Effector CD4-positive, alpha-beta T cell (primary cell): ENCODE results near the gene ZNF366.

Experiments used
- DNase-seq: peaks from one replicate; pipeline ENCODE4 v3.0.0-alpha.2; 2020

ZNF366 gene

GRCh38 chr5:72489536-72489935, 17.7 kb downstream of the ZNF366 start:
- no peak for DNase-seq

DNA sequence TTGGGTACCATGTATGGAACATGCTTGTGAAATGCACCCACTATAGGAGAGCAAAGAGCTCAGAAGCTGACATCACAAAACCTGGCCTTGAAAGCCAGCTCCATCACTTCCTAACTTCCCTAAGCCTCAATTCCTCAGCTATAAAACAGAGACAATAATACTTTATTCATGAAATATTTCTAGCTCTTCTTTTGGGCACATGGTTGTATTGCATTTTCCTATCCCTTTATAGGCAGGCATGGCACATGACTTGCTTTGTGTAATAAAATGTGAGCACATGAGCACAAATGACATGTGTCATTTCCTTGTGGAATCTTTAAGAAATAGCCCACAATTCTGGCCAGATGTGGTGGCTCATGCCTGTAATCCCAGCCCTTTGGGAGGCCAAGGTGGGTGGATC, 18.5 kb downstream of the ZNF366 start:
- DNase-seq, result no peak

GRCh38 chr5:72487177-72487576, 20.0 kb downstream of the ZNF366 start:
- DNase-seq, result no peak

- DNase-seq, result no peak
Measured at GRCh38 chr5:72486371-72486770, 20.8 kb downstream of the ZNF366 start.

- DNase-seq, result no peak
Measured at GRCh38 chr5:72485430-72485974, 21.7 kb downstream of the ZNF366 start.

DNA sequence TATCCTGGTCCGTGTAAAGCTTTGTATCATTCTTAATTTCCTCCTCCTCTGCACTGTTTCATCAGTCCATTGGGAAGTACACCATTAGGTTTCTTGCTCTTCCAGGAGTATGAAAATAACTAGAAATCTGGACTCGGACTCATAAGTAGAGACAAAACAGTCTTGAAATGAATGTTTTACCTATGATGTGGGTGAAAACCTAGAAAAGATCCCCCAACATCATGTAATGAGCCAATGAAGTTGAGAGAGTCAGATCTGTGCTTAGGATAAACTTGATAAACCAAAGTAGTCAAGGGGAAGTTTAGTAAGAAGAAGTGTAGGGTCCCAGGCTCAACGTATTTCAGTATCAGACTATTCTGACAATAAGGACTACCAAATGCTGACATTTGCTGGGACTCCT, 25.2 kb downstream of the ZNF366 start:
- no peak for DNase-seq

DNA sequence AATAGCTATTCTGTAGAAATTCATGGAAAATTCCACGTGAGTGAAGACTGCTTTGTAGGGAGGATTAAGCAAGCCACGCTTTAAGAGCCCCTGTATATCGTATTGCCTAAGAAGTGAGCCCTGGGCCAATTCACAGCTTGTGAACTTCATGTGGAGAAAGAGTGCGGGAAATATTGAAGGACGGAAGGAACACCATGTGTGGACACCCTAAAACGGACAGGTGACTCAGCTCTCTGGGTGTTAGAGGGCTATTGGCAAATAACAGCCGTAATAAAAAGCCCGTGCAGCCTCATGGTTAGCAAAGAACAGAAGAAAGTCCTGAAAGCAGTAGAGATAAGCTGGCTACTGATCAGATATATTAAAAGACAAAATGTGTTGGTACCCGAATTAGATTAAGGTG, 26.4 kb downstream of the ZNF366 start:
- no peak for DNase-seq

- no peak for DNase-seq
Measured at GRCh38 chr5:72479921-72480320, 27.3 kb downstream of the ZNF366 start.

DNA sequence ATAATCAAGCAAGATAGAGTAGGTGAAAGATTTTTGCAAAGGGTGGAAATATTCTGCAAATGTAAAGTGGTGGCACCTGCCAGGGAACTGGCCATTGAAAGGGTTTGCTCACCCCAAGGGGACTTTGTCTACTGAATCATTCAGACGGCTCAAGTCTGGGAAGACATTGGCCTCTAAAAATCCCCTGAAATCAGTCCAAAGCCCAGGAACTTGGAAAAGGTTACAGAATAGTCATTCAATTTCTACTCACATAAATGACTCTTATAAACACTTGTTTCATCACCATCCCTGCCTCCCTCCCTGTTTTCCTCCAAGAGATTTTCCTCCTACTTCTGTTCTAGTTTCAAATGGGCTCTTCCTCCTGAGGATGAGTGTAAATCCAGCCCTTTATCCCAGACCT, 28.5 kb downstream of the ZNF366 start:
- DNase-seq, result no peak

DNA sequence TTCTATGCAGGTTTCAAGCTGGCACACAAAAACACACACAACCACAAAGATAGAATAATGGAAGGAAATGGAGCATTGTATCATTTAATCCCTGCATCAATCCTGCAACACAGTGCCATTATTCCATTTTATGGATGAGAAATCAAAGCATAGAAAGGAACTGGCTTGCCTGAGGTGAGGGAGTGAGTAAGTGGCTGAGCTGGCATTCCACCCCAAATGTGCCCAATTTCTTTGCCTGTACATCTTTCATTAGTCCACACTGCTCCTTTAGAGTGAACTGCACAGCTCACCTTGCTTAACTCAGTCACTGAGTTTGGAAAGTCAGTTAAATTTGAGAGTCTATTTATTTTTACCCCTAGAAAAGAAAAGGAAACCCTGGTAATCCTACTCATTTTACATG, 28.9 kb downstream of the ZNF366 start:
- DNase-seq, result no peak

DNA sequence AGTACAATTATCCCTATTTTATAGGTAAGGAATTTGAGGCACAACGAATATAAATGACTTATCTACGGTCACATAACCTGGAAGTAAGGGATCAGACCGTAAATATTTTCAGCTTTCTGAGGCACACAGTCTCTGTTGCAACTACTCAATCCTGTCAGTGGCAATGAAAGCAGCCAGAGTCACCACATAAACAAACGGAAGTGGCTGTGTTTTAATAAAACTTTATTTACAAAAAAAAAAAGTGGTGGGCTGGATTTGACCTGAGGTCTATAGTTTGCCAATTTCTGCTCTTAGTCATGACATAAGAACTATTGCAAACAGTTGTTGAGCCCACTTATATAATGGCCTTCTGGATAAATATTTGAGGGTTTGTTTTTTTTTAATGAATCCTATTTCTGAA, 29.6 kb downstream of the ZNF366 start:
- no peak for DNase-seq

DNA sequence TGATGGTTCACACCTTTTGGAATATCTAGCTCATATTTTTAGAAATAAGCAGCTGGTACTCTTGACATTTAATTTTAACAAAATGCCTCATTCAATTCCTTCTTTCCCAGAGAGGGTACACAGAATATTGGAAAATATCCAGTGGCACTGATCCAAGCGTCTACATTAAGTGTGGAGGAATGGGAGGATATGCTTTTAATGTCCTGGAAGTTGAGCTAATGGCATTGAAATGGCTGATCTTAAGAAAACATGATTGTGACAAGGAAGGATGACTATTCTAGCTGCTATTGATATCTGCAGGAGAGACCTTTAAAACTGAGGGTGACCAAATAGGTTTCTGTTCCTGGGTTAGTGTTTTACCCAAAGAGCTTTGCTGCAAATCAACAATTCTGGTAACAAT, 30.0 kb downstream of the ZNF366 start:
- DNase-seq, result no peak

- DNase-seq, result no peak
Measured at GRCh38 chr5:72476721-72477120, 30.5 kb downstream of the ZNF366 start.

DNA sequence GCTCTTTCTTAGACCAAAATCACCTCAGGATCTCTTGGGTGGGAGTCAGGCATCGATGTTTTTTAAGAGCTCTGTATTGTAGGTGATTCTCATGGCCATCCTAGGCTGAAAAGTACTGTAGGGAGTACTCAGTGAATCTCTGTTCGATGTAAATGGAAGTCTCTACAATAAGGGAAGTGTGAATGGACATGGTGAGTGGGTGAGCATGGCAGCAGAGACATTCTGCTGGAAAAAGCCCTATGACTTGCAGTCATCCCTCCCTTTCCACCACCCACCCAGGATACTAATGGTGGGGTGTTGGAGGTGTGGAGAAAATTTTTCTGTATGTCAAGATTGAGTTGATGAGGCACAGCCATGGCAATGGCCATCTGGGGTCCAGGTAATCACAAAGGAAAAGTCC, 30.9 kb downstream of the ZNF366 start:
- DNase-seq, result no peak

GRCh38 chr5:72474516-72474915, 32.7 kb downstream of the ZNF366 start:
- no peak for DNase-seq

DNA sequence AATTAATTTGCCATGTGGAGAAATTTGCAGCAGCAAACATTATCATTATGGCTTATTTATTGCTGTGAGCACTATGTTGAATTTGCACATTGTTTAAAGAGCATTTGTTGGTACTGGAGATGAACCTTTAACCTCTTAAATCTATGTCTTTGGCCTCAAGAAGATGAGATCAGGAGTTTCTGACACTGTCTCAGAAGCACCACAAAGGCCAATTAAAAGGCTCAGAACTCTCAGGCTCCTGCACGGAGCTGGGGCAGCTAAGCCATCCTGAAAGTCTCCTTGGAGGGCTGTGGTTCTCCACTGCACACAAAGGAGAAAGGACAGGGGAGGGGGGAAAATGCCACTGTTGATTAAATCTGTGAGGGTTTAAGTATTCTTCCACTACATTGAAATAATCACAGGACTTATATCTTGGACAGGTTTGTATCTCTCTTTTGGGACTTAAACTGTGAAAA, 33.1 kb downstream of the ZNF366 start:
- no peak for DNase-seq

GRCh38 chr5:72472666-72473422, 34.4 kb downstream of the ZNF366 start:
- no peak for DNase-seq

GRCh38 chr5:72472031-72472430, 35.2 kb downstream of the ZNF366 start:
- no peak for DNase-seq

GRCh38 chr5:72470826-72471225, 36.4 kb downstream of the ZNF366 start:
- DNase-seq, result no peak

DNA sequence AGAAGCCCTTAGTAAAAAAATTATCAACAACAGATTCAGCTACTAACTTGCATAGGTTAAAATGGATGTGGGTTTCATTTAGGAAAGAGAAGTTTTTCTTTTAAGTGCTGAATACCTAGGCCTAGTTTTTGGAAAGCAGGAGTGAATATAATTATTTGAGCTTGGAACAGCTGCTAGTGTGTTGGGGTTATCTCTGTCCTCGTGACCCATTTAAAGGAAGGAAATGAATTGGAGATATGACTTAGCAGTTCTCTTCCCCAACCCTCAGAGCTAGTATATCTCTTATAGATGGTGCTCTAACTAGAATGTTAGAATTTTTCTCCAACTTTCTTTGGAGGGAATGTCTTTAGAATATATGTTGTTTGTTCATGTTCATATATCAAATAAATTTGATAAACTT, 38.6 kb downstream of the ZNF366 start:
- no peak for DNase-seq

- no peak for DNase-seq
Measured at GRCh38 chr5:72468024-72468423, 39.2 kb downstream of the ZNF366 start.

DNA sequence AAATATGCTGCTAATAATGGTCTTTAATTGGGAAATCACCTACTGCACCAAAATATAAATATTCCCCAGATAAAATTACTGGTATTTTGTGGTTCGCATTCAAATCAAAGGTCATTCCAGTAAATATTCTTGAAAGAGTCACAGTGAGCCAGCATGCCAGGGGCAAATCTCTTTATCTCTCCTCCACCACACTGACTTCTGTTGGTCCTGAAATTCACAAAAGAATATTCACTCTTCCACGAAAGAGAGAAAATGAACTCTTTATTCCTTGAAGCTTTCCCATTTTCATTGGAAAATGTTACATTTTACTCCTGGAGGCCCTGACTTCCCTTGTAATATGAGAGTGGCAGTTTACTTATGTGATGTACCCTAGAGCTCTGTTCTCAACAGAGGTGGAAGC, 39.7 kb downstream of the ZNF366 start:
- no peak for DNase-seq

DNA sequence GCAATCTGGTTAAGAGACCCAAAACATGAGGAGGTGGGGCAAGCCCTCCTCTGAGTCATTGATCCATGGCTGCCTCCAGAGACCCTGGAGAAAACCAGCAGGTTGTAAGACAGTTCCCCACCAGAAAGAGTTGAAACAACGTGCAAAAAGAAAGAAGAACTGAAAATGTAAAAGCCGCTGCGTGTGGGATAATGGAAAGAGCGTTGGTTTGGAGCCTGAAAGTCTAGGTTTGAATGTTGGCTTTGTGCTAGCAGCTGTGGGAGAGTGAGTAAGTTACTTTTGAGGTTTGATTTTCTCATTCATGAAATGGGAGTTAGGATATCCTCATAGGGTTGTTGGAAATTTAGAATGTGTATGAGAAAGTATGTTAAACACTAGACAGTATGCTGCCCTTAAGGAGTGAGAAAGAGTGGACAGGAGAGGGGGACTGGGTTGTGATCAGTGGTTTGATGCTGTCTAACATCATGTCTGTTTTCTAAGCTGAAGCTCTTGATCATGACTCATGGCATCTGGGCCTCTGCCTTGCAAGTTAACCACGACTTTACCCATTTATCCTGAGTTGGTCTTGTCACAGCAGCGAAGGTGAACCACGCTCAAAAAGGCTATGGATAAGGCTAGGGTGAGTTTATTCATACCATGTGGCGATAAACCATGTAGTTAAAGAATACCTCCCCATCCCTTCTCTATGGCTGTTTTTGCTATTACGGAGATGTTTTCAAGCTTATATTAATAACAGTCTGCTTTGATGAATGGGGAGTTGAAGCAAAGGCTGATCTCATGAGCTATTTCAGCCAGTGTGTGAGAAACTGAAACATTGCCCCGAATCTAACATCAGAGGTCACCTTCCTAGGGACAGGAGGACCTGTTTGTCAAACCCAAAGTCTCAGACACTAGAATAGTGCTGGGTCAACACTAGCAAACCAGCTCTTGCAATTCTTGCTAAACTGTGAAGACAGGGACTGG, 41.3 kb downstream of the ZNF366 start:
- no peak for DNase-seq

GRCh38 chr5:72465066-72465465, 42.1 kb downstream of the ZNF366 start:
- no peak for DNase-seq
